ENCODE data around the gene CKS1B. TPM values are rescaled to one million over a fixed set of nuclear protein-coding genes. Genes with fewer than 3 reads are reported as not detected.

CKS1B gene
- polyA plus RNA-seq, 2 of the 4 experiments (the other 2 are of a cell fraction) = 356 to 725 TPM

DNA sequence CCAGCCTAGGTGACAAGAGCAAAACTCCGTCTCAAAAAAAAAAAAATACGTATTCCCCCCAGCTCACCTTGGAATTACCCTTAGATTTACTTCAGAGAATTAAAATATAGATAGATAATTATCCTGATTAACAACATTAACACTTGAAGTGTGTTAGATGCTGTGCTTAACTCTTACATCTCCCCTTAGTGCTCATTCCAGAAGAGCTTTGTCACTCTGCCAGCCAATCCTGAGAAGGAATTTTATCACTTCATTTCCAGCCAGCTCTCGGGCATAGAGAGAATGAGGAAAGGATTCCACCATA lies 2.3 kb upstream of the CKS1B start:
- 4% methylated on average over 3 of the region's 3 CpGs for WGBS (ENCODE audit: missing lambda C conversion rate)
- ATAC-seq = no peak
- TF ChIP-seq CBX2 (IDR thresholded peaks at IDR 0.05; ENCODE audit: borderline replicate concordance, low read depth) (no peak), CHD2 (IDR thresholded peaks at IDR 0.05; ENCODE audit: low read length, partially characterized antibody) (no peak), HOXA7 (CRISPR knock-in tag; IDR thresholded peaks at IDR 0.05) (peak; percentile 75; the same call in 1 of the 2 replicates)
- Histone ChIP-seq H3K9me3 (no peaks in the 10 kb centered on the region), H3K4me2 (peak overlapping the region; percentile 99), H3K27ac (peak overlapping the region; percentile 98 to 100), H3K4me1 (peaks cover 47% of the 10 kb centered on the region), H3K4me3 (peak overlapping the region; percentile 65)
- no peak for FAIRE-seq
- DNase-seq (ENCODE audit: low read depth in 1 of 2, low spot score in 1 of 2) = no peak
- CTCF ChIA-PET = interaction anchor here (2.2 kb wide), 1 partner anchor 113 kb away, joined by 7 read pairs; no protein-coding TSS in a partner anchor
- POLR2A ChIA-PET = interaction anchor here (0.7 to 6.3 kb wide), 9 partner anchors 11 to 239 kb away, joined by 3 to 91 read pairs (median 26); partner anchors contain the start of genes FLAD1, LENEP, PBXIP1 and PMVK

DNA sequence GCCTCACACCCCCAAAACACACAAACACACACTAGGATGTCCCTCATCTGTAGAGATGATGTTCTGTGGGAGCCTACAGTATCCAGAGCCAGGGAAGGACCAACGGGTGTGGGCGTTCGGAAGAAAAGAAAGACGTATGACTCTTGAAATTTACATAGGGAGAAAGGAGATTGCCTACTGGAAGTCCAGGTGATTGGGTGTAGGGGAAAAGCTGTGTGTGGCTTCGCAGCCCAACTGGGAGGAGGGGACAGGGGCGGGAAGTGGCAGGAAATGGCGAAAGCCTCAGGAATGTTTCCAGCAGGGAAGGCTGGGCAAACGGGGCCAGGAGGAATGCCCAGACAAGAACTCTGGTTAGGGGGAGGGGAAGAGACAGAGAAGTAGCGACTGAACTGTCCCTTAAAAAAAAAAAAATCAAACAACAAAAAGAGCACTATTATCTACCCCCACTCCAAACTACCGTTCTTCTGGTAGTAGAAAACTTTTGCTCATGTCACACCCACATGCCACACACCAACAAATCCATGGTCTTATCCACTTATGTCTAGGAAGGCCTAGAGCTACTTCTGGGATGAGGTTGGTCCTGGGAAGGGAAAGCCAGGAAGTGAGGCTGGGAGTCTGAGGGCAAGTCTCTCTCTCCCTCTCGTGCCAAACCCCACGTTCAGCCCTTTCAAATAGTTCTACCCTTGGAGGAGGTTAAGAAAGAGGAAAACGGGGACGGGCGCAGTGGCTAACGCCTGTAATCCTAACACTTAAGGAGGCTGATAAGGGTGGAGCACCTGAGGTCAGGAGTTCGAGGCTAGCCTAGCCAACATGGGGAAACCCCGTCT lies 1.8 kb upstream of the CKS1B start:
- ChIA-PET POLR2A (interaction anchor here (0.6 to 6.3 kb wide), 15 partner anchors 11 to 239 kb away, joined by 3 to 91 read pairs (median 11); partner anchors contain the start of genes ADAM15, FLAD1, LENEP and PBXIP1), CTCF (interaction anchor here (0.7 to 2.2 kb wide), 2 partner anchors 112 to 119 kb away, joined by 3 to 7 read pairs; no protein-coding TSS in a partner anchor)
- Histone ChIP-seq H3K4me1 (peaks cover 47% of the 10 kb centered on the region), H3K27ac (peak overlapping the region; percentile 98 to 100), H3K9me3 (no peaks in the 10 kb centered on the region), H3K4me3 (peak overlapping the region; percentile 65), H3K4me2 (peak overlapping the region; percentile 99)
- FAIRE-seq = no peak
- WGBS (ENCODE audit: missing lambda C conversion rate) = 2% methylated on average over 18 of the region's 18 CpGs
- TF ChIP-seq POLR2AphosphoS2 (conservative IDR thresholded peaks at IDR 0.05; ENCODE audit: low read length) (0 out of 2 replicates have a peak, but pooled peaks have one; percentile 6), HOXA7 (CRISPR knock-in tag; IDR thresholded peaks at IDR 0.05) (peak; percentile 91; the same call in 1 of the 2 replicates), HOXB13 (CRISPR knock-in tag; IDR thresholded peaks at IDR 0.05; ENCODE audit: low read depth) (0 out of 2 replicates have a peak, but pooled peaks have one; percentile 38), EHMT2 (IDR thresholded peaks at IDR 0.05; ENCODE audit: low read depth) (no peak), POLR2A (IDR thresholded peaks at IDR 0.05; ENCODE audit: low read length) (no peak; the same call in 1 of the 2 replicates), RARB (CRISPR knock-in tag; IDR thresholded peaks at IDR 0.05) (peak; percentile 69), TFCP2L1 (CRISPR knock-in tag; IDR thresholded peaks at IDR 0.05) (peak; percentile 23; the same call in 1 of the 2 replicates), CEBPB (IDR thresholded peaks at IDR 0.05) (peak; percentile 60 to 90; a peak in 3 of 4 replicates), PHF8 (IDR thresholded peaks at IDR 0.05; ENCODE audit: borderline replicate concordance, low read depth) (0 out of 2 replicates have a peak, but pooled peaks have one; percentile 29), EP300 (IDR thresholded peaks at IDR 0.05) (peak in 1 of 2 experiments; percentile 74; a peak in 2 of 5 replicates), RNF2 (IDR thresholded peaks at IDR 0.05; ENCODE audit: borderline replicate concordance, low read depth) (no peak), FOXS1 (CRISPR knock-in tag; IDR thresholded peaks at IDR 0.05) (no peak), GATA3 (IDR thresholded peaks at IDR 0.05; ENCODE audit: borderline replicate concordance) (peak; percentile 51; the same call in 1 of the 2 replicates), MAZ (IDR thresholded peaks at IDR 0.05; ENCODE audit: borderline replicate concordance, low read depth, low read length) (0 out of 2 replicates have a peak, but pooled peaks have one; percentile 25), FOSB (CRISPR knock-in tag; IDR thresholded peaks at IDR 0.05) (peak; percentile 80; the same call in 1 of the 2 replicates), JUN (IDR thresholded peaks at IDR 0.05) (peak in 1 of 2 experiments; percentile 83; a peak in 4 of 5 replicates)
- TF ChIP-seq, protein P1, sequence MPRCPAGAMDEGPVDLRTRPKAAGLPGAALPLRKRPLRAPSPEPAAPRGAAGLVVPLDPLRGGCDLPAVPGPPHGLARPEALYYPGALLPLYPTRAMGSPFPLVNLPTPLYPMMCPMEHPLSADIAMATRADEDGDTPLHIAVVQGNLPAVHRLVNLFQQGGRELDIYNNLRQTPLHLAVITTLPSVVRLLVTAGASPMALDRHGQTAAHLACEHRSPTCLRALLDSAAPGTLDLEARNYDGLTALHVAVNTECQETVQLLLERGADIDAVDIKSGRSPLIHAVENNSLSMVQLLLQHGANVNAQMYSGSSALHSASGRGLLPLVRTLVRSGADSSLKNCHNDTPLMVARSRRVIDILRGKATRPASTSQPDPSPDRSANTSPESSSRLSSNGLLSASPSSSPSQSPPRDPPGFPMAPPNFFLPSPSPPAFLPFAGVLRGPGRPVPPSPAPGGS (IDR thresholded peaks at IDR 0.05) = peak; percentile 23; the same call in 1 of the 3 replicates
- TF ChIP-seq, protein P2, sequence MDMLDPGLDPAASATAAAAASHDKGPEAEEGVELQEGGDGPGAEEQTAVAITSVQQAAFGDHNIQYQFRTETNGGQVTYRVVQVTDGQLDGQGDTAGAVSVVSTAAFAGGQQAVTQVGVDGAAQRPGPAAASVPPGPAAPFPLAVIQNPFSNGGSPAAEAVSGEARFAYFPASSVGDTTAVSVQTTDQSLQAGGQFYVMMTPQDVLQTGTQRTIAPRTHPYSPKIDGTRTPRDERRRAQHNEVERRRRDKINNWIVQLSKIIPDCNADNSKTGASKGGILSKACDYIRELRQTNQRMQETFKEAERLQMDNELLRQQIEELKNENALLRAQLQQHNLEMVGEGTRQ (IDR thresholded peaks at IDR 0.05) = no peak
- TF ChIP-seq, protein P3, sequence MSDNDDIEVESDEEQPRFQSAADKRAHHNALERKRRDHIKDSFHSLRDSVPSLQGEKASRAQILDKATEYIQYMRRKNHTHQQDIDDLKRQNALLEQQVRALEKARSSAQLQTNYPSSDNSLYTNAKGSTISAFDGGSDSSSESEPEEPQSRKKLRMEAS (IDR thresholded peaks at IDR 0.05) = peak; percentile 90
- TF ChIP-seq, protein P4, sequence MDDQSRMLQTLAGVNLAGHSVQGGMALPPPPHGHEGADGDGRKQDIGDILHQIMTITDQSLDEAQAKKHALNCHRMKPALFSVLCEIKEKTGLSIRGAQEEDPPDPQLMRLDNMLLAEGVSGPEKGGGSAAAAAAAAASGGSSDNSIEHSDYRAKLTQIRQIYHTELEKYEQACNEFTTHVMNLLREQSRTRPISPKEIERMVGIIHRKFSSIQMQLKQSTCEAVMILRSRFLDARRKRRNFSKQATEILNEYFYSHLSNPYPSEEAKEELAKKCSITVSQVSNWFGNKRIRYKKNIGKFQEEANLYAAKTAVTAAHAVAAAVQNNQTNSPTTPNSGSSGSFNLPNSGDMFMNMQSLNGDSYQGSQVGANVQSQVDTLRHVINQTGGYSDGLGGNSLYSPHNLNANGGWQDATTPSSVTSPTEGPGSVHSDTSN (IDR thresholded peaks at IDR 0.05) = 0 out of 2 replicates have a peak, but pooled peaks have one; percentile 39
- TF ChIP-seq, protein P5, sequence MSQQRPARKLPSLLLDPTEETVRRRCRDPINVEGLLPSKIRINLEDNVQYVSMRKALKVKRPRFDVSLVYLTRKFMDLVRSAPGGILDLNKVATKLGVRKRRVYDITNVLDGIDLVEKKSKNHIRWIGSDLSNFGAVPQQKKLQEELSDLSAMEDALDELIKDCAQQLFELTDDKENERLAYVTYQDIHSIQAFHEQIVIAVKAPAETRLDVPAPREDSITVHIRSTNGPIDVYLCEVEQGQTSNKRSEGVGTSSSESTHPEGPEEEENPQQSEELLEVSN (IDR thresholded peaks at IDR 0.05; ENCODE audit: borderline replicate concordance, low read depth) = peak; percentile 96
- peak; percentile 20 to 48 for ATAC-seq
- peak; percentile 85 to 97 for DNase-seq (ENCODE audit: low read depth in 1 of 2, low spot score in 1 of 2)
